ENCODE data around the gene PCMTD2.
"Not testable (repeated sequence)": the region's sequence is repeated elsewhere in the genome, so short reads cannot be mapped to it uniquely, and the experiment has no call there.

PCMTD2 gene

DNA sequence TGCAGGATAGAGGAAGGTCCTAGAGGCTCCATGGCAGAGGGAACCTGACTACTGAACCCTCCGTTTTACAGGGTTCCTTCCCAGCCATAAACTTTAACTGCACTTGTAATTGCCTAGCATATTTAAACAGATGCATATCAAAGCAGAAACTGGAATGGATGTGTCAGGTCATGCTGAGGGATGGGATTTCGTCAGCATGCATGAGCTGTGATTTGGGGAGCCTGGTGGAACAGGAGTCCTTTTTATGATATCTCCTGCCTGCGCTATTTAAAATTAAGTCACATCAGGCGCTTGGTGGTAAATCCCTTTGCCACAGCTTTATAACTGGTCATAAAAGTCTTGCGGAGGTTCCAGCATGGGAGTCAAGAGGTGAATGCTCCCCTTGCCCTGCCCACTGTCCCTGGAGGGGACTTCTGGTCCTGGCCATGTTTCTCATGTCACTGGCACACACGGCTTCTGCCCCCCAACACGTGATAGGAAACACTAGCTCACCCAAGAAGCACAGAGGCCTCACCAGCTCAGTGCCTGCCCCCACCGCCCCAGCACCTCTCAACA, 26.0 kb upstream of the PCMTD2 start:
- TF ChIP-seq, protein P1, sequence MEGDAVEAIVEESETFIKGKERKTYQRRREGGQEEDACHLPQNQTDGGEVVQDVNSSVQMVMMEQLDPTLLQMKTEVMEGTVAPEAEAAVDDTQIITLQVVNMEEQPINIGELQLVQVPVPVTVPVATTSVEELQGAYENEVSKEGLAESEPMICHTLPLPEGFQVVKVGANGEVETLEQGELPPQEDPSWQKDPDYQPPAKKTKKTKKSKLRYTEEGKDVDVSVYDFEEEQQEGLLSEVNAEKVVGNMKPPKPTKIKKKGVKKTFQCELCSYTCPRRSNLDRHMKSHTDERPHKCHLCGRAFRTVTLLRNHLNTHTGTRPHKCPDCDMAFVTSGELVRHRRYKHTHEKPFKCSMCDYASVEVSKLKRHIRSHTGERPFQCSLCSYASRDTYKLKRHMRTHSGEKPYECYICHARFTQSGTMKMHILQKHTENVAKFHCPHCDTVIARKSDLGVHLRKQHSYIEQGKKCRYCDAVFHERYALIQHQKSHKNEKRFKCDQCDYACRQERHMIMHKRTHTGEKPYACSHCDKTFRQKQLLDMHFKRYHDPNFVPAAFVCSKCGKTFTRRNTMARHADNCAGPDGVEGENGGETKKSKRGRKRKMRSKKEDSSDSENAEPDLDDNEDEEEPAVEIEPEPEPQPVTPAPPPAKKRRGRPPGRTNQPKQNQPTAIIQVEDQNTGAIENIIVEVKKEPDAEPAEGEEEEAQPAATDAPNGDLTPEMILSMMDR (IDR thresholded peaks at IDR 0.05; ENCODE audit: low read depth, low read length): no peak
- H3K4me3 ChIP-seq (ENCODE audit: low read depth, low read length): no peak overlapping the region

DNA sequence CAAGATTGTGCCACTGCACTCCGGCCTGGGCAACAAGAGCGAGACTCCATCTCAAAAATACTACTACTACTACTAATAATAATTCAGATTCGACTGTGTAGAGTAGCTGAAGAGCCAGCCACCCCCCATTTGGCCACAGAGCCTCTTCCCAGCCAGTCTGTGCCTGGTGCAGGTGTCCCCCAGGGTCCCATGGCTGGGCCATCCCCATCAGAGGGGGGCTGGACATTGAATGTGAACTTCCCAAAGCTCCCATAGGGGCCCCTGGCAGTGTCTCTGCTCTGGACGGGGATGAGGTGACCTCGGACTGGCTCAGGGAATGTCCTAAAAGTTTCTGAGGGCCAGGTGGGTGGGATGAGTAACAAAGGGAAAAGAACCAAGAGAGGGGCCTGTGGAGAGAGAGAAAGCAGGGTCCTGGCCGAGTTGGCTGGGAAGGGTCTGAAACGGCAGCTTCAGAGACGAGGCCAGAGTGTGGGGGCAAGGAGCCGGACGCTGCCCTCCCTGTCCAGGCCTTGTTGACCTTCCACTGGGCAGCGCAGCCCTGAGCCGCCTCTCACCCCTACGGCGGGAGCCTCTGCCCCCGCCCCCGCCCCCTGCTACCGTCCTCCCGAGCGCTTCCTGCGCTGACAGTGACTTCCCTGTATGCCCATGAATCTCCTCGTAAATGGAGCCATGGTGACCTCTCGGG, 24.9 kb upstream of the PCMTD2 start:
- TF ChIP-seq, protein P1 (IDR thresholded peaks at IDR 0.05; ENCODE audit: low read depth, low read length): no peak

DNA sequence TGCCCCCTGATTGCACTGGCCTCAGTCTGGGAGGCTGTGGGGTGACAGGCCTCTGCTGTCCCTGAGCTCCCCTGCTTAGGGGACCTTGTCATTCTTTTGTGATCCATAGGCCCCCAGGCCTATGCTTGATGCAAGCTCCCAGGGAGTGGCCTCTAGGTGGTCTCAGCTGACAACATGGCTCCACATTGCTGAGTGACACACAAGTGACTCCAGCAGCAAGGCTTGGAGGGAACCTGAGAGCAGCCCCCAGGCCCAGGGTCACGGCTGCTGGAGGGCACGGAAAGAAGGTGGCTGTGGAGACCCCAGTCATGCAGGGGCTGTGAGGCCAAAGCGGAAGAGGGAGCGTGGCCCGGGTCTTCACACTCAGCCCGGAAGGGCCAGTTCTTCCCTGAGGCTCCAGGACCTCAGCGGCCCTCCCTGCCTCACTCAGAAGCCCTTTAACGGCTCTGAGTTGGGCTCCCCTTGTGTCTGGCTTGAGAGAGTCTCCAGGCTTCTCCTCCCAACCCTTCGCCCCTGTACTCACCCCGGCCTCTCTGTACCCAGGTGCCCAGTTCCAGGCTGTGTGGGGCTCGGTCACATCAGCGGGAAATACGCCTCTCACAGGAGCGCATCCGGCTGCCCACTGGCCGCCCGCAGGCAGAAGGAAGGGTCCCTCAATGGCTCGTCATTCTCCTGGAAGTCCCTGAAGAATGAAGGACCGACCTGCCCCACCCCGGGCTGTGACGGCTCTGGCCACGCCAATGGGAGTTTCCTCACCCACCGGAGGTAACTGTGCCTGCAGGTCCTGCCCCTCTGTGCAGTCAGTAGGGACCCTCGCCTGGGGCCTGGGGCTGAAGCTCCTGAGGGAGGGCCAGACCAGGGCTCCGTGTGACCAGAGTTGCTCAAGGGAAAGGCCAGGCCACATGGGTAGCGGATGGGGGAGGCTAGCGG, 23.7 kb upstream of the PCMTD2 start:
- no peak overlapping the region for H3K4me3 ChIP-seq (ENCODE audit: low read depth, low read length)
- TF ChIP-seq, protein P1 (IDR thresholded peaks at IDR 0.05; ENCODE audit: low read depth, low read length): no peak

More for the DNA sequence above, 24.9 kb upstream of the PCMTD2 start:
- no peak overlapping the region for H3K4me3 ChIP-seq (ENCODE audit: low read depth, low read length)

DNA sequence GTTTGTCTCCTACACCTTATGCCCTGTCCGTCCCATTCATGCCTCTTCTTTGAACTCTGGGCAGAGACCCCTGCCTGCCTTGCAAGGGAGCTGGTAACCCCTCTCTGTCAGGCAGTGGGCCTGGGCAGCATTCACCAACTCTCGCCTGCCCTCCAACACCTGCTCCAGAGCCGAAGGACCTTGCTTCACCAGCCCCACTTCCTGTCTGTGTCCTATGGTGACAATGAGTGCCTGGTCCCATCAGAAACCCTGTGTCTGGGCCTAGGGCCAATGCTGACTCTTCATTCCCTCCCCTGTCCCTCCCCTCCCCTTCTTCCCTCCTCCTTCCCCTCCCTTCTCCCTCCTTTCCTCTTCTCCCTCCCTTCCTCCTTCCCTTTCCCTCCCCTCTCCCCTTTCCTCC, 22.8 kb upstream of the PCMTD2 start:
- TF ChIP-seq, protein P1 (IDR thresholded peaks at IDR 0.05; ENCODE audit: low read depth, low read length): no peak
- H3K4me3 ChIP-seq (ENCODE audit: low read depth, low read length): no peak overlapping the region

DNA sequence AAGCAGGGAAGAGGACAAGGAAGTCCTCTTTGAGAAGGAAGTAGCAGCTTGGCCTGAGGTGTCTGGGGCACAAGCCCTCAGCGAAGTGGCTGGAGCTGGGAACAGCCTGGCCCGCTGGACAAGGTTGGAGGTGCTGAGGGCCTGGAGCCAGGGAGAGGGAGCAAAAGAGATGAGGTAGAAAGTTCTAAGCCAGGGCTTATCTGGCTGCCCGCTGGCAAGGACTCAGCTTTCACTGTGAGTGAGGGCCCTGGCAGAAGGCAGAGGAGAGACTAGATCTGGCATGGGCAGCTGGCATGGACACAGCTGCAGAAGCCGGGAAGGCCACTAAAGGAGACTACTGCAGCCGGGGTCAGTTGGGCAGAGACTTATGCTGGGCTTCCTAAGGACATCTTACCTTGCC, 21.8 kb upstream of the PCMTD2 start:
- no peak overlapping the region for H3K4me3 ChIP-seq (ENCODE audit: low read depth, low read length)
- TF ChIP-seq, protein P1 (IDR thresholded peaks at IDR 0.05; ENCODE audit: low read depth, low read length): no peak

DNA sequence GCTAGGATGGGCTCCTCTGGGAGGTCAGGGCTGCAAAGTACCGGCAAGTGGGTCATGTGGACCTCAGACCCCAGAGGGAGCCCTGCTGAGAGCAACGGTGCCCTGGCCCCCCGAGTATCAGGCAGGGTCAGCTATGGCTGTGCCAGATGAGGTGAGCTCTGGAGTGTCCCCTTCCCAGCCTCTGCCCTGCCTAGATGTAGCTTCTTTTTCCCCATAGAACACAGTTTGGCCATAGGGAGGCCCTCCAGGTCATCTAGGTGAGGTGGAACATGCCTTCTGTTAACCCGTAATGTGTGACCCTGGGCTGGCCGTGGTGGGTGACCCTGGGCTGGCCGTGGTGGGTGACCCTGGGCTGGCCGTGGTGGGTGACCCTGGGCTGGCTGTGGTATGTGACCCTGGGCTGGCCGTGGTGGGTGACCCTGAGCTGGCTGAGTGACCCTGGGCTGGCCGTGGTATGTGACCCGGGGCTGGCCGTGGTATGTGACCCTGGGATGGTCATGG, 21.2 kb upstream of the PCMTD2 start:
- no peak overlapping the region for H3K4me3 ChIP-seq (ENCODE audit: low read depth, low read length)
- TF ChIP-seq, protein P1 (IDR thresholded peaks at IDR 0.05; ENCODE audit: low read depth, low read length): no peak

DNA sequence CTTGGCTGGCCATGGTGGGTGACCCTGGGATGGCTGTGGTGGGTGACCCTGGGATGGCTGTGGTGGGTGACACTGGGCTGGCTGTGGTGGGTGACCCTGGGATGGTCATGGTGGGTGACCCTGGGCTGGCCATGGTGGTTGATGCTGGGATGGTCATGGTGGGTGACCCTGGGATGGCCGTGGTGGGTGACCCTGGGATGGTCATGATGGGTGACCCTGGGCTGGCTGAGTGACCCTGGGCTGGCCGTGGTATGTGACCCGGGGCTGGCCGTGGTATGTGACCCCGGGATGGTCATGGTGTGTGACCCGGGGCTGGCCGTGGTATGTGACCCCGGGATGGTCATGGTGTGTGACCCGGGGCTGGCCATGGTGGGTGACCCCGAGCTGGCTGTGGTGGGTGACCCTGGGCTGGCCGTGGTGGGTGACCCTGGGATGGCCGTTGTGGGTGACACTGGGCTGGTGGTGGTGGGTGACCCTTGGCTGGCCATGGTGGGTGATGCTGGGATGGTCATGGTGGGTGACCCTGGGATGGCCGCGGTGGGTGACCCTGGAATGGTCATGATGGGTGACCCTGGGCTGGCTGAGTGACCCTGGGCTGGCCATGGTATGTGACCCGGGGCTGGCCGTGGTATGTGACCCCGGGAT, 20.5 kb upstream of the PCMTD2 start:
- not testable (repeated sequence) for H3K4me3 ChIP-seq (ENCODE audit: low read depth, low read length)
